ENCODE results near the gene NANP.

GRCh38 chr20:25570148-25570530 lies 53.7 kb downstream of the NANP start:
- TF ChIP-seq POLR2A (IDR thresholded peaks at IDR 0.05; ENCODE audit: borderline replicate concordance, extremely low read depth, insufficient read depth, insufficient read length) (no peak), REST (IDR thresholded peaks at IDR 0.05; ENCODE audit: low read depth) (no peak), POLR2AphosphoS5 (IDR thresholded peaks at IDR 0.05; ENCODE audit: low read depth, low read length) (no peak), EZH2phosphoT487 (IDR thresholded peaks at IDR 0.05; ENCODE audit: borderline replicate concordance) (no peak), EZH2 (IDR thresholded peaks at IDR 0.05) (no peak), SRF (IDR thresholded peaks at IDR 0.05; ENCODE audit: low read depth) (no peak), CTCF (IDR thresholded peaks at IDR 0.05 in 2 of 3, conservative IDR thresholded peaks at IDR 0.05 in 1 of 3; ENCODE audit: borderline replicate concordance in 1 of 3, insufficient read depth in 1 of 3, low read depth in 2 of 3, low read length in 2 of 3) (no peak), SP1 (IDR thresholded peaks at IDR 0.05; ENCODE audit: low read depth) (no peak), ZNF274 (IDR thresholded peaks at IDR 0.05; ENCODE audit: low read depth, low read length) (no peak), RAD21 (IDR thresholded peaks at IDR 0.05; ENCODE audit: low read depth) (no peak), CEBPB (IDR thresholded peaks at IDR 0.05; ENCODE audit: low read depth) (no peak), ZBTB33 (IDR thresholded peaks at IDR 0.05; ENCODE audit: extremely low read depth, insufficient replicate concordance, low read length) (no peak)
